Measurements from ENCODE around the gene DCBLD2. TPM values are rescaled to one million over a fixed set of nuclear protein-coding genes. Genes with fewer than 3 reads are reported as not detected.
A peak's percentile ranks its signal among the peaks of the same experiment; 100 is the strongest.
"Not testable (repeated sequence)": the region's sequence is repeated elsewhere in the genome, so short reads cannot be mapped to it uniquely, and the experiment has no call there.

DCBLD2 gene
- total RNA-seq, 4 donors from 2014 or later, result 46.0 to 74.3 (median 54.6) TPM

DNA sequence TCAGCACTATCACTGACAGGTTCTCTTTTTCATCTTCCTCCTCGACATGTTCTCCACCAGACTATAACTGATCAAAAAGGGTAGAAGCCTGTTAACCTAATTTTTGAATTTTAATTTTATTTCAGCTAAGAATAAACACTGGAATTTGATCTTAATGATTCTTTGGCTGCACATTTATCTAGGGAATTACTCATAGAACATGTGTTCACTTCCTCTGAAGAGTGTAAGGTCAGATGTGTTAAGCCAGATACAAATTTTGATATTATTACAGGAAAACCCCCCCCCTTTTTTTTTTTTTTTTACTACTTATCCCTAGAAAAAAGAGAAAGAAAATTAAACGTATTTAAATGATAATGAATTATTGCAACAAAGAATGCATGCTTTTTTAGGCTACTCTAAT is 15.0 kb downstream of the DCBLD2 start:
- H3K9me3 ChIP-seq, result no peaks in the 10 kb centered on the region
- no peak overlapping the region for H3K27ac ChIP-seq
- peaks cover 28 to 31% of the 10 kb centered on the region in 2 donors for H3K4me1 ChIP-seq
- no peaks in the 10 kb centered on the region for H3K27me3 ChIP-seq
- no peaks in the 10 kb centered on the region for H3K36me3 ChIP-seq
- WGBS, 2 donors, result 64 to 68% methylated on average over 2 of the region's 2 CpGs
- no peak for TF ChIP-seq POLR2A (IDR thresholded peaks at IDR 0.05)
- TF ChIP-seq, protein P1, sequence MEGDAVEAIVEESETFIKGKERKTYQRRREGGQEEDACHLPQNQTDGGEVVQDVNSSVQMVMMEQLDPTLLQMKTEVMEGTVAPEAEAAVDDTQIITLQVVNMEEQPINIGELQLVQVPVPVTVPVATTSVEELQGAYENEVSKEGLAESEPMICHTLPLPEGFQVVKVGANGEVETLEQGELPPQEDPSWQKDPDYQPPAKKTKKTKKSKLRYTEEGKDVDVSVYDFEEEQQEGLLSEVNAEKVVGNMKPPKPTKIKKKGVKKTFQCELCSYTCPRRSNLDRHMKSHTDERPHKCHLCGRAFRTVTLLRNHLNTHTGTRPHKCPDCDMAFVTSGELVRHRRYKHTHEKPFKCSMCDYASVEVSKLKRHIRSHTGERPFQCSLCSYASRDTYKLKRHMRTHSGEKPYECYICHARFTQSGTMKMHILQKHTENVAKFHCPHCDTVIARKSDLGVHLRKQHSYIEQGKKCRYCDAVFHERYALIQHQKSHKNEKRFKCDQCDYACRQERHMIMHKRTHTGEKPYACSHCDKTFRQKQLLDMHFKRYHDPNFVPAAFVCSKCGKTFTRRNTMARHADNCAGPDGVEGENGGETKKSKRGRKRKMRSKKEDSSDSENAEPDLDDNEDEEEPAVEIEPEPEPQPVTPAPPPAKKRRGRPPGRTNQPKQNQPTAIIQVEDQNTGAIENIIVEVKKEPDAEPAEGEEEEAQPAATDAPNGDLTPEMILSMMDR (IDR thresholded peaks at IDR 0.05), result no peak
- no peak for DNase-seq
- intact Hi-C loops (cut with DNase I), result no loop called here
- no peak overlapping the region for H3K4me3 ChIP-seq (replicated peaks in 1 of 3)

DNA sequence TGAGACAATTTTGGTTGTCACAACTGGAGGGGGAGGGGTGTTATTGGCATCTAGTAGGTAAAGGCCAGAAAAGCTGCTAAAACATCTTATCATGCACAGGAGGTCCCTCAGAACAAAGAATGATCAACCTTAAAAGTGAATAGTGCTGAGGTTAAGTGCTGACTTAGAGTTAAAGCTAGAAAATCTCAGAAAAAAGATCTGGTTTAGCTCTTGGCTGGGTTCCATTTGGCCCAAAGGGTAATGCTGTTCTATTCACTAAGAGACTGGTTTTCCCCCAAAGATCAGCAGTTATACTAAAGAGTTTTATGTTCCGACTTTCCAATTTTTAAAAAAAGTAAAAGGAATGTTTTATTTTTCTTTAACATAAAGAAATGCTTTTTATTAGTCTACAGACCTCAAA is 15.6 kb downstream of the DCBLD2 start:
- Histone ChIP-seq H3K36me3 (no peaks in the 10 kb centered on the region), H3K27me3 (no peaks in the 10 kb centered on the region), H3K4me3 (replicated peaks in 1 of 3) (no peak overlapping the region), H3K4me1 (peaks cover 21 to 25% of the 10 kb centered on the region in 2 donors), H3K27ac (no peak overlapping the region), H3K9me3 (no peaks in the 10 kb centered on the region)
- 45 to 60% methylated on average over 1 of the region's 1 CpG for WGBS, 2 donors
- intact Hi-C loops (cut with DNase I), result no loop called here
- DNase-seq, result peak in 1 of 2 donors; percentile 9
- TF ChIP-seq, protein P1 (IDR thresholded peaks at IDR 0.05), result no peak
- no peak for TF ChIP-seq POLR2A (IDR thresholded peaks at IDR 0.05)

DNA sequence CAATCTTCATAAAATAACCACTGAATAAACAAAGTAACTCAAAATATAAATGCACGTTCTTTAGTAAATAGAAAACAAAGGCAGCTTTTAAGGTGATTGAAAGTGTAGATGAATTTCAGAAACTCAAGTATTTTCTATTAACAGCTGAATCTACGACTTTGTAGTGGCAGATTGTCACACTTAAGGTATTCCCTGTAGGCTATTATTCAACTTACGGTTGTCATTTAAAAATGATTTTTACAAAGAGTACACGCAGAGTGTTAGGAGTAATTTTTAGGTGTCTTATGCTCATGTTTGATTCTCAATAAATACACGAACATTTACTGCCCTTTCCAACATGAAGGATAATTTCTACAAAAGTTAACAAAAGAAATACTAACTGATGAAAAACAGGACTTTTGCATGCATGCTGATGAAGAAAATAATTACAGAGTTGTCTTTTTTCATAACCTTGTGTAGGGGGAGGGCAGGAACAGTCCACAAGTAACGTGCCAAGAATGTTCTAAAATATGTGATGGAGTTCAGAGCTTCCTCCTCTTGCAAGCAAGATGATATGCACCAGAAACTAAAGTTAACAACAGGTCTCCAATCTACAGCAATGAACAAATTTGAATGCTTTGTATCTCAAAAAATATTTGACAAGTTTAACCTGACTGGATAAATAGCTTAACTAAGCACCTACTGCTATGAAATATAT is 16.7 kb downstream of the DCBLD2 start:
- peaks cover 19 to 20% of the 10 kb centered on the region in 2 donors for H3K4me1 ChIP-seq
- WGBS, 2 donors, result 58 to 69% methylated on average over 6 of the region's 6 CpGs
- H3K9me3 ChIP-seq, result no peaks in the 10 kb centered on the region
- no peaks in the 10 kb centered on the region for H3K36me3 ChIP-seq
- intact Hi-C loops (cut with DNase I), result no loop called here
- H3K27me3 ChIP-seq, result no peaks in the 10 kb centered on the region
- H3K4me3 ChIP-seq (replicated peaks in 1 of 3), result no peak overlapping the region
- H3K27ac ChIP-seq, result no peak overlapping the region
- no peak for DNase-seq
- TF ChIP-seq POLR2A (IDR thresholded peaks at IDR 0.05), result no peak
- TF ChIP-seq, protein P1 (IDR thresholded peaks at IDR 0.05), result no peak

DNA sequence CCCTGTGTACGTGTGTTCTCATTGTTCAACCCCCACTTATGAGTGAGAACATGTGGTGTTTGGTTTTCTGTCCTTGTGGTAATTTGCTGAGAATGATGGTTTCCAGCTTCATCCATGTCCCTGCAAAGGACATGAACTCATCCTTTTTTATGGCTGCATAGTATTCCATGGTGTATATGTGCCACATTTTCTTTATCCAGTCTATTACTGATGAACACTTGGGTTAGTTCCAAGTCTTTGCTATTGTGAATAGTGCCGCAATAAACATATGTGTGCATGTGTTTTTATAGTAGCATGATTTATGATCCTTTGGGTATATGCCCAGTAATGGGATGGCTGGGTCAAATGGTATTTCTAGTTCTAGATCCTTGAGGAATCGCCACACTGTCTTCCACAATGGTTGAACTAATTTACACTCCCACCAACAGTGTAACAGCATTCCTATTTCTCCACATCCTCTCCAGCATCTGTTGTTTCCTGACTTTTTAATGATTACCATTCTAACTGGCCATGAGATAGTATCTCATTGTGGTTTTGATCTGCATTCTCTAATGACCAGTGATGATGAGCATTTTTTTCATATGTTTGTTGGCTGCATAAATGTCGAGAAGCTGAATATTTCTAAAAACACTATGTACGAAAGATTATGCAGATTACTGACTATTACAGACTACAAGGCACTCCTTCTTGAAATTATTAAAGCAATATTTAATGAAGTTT is 18.7 kb downstream of the DCBLD2 start:
- H3K4me3 ChIP-seq (replicated peaks in 1 of 3); H3K27me3 ChIP-seq; H3K27ac ChIP-seq; H3K36me3 ChIP-seq; H3K9me3 ChIP-seq; DNase-seq; intact Hi-C loops (cut with DNase I): not testable (repeated sequence)
- H3K4me1 ChIP-seq, result peaks cover 19 to 20% of the 10 kb centered on the region in 2 donors
- WGBS, 2 donors, result 96 to 98% methylated on average over 5 of the region's 5 CpGs

DNA sequence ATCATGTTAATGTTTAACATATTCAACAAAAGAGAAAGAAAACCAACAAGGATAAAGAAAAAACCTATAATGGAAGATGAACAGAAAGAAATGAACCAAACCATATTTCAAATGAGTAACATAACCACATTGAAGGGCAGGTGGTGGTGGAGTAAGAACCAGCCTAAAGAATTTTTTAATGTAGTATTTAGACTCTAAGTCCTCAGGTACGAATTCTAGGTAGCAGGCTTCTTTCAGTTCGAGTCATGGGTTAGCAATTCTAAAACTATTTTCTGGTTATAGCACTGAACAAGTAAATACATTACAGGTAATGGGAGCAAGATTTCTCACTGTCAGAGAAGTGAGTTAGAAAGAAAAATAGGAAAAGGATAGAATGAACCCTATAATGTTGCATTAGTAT is 24.4 kb downstream of the DCBLD2 start:
- intact Hi-C loops (cut with DNase I), result no loop called here
- H3K4me1 ChIP-seq, result no peaks in the 10 kb centered on the region
- no peaks in the 10 kb centered on the region for H3K27me3 ChIP-seq
- TF ChIP-seq, protein P1 (IDR thresholded peaks at IDR 0.05), result no peak
- no peak for TF ChIP-seq POLR2A (IDR thresholded peaks at IDR 0.05)
- no peaks in the 10 kb centered on the region for H3K36me3 ChIP-seq
- WGBS, 2 donors, result 89 to 92% methylated on average over 2 of the region's 2 CpGs
- no peak overlapping the region for H3K4me3 ChIP-seq (replicated peaks in 1 of 3)
- no peak for DNase-seq
- H3K9me3 ChIP-seq, result no peaks in the 10 kb centered on the region
- no peak overlapping the region for H3K27ac ChIP-seq
